Mesothelial cell of epicardium (in vitro differentiated cells): ENCODE results near the gene SNX12. TPM values are rescaled to one million over a fixed set of nuclear protein-coding genes. Genes with fewer than 3 reads are reported as not detected.

Source experiments
- DNase-seq, 2 experiments: peaks; one replicate each; pipeline ENCODE4 v3.0.0; 2021; ENCODE audit warnings: low spot score in 2 of 2; ENCODE audit not compliant: unreplicated experiment in 2 of 2
- H3K27ac Mint-ChIP-seq: 2 replicates; pipeline ENCODE4 v1.8.0; 2021; ENCODE audit warnings: mixed read lengths
- H3K27me3 Mint-ChIP-seq: 2 replicates; pipeline ENCODE4 v1.8.0; 2021; ENCODE audit warnings: low read depth, mixed read lengths
- H3K36me3 Mint-ChIP-seq: 2 replicates; pipeline ENCODE4 v1.8.0; 2021; ENCODE audit warnings: mixed read lengths
- H3K4me1 Mint-ChIP-seq: 2 replicates; pipeline ENCODE4 v1.8.0; 2021; ENCODE audit warnings: mixed read lengths
- H3K4me3 Mint-ChIP-seq: 2 replicates; pipeline ENCODE4 v1.8.0; 2021; ENCODE audit warnings: mild to moderate bottlenecking, moderate library complexity, mixed read lengths
- H3K9me3 Mint-ChIP-seq: 2 replicates; pipeline ENCODE4 v1.8.0; 2021; ENCODE audit warnings: mixed read lengths
- CTCF ChIP-seq: fragments of 200-600 bp; sonication (generic); IDR thresholded peaks from one replicate; pipeline ENCODE4 v1.5.0; 2021; ENCODE audit warnings: antibody characterized with exemption; ENCODE audit not compliant: unreplicated experiment
- total RNA-seq: library from RNA; stranded (reverse); gene quantifications from 3 replicates; pipeline ENCODE4 v1.2.1, GENCODE V29; 2021

Gene SNX12
- total RNA-seq, 1 donor from 2014 or later = 62.5 TPM

- no peak for TF ChIP-seq CTCF
- peaks cover 18% of the 10 kb centered on the region for H3K4me1 Mint-ChIP-seq
- DNase-seq = no peak
- H3K9me3 Mint-ChIP-seq = peaks cover 21% of the 10 kb centered on the region
- no peaks in the 10 kb centered on the region for H3K27me3 Mint-ChIP-seq
- peak overlapping the region; percentile 90 for H3K27ac Mint-ChIP-seq
- peaks cover 7% of the 10 kb centered on the region for H3K36me3 Mint-ChIP-seq
- peak overlapping the region; percentile 83 for H3K4me3 Mint-ChIP-seq
Measured at GRCh38 chrX:71067089-71067488, 1.0 kb downstream of the SNX12 start.

- peaks cover 13% of the 10 kb centered on the region for H3K9me3 Mint-ChIP-seq
Measured at GRCh38 chrX:71060127-71060526, 8.0 kb downstream of the SNX12 start.

GRCh38 chrX:71057848-71058530, 10.1 kb downstream of the SNX12 start:
- Mint-ChIP-seq H3K4me3 (no peak overlapping the region), H3K27me3 (no peaks in the 10 kb centered on the region), H3K27ac (no peak overlapping the region), H3K9me3 (peaks cover 5% of the 10 kb centered on the region), H3K36me3 (peaks cover 12% of the 10 kb centered on the region), H3K4me1 (no peaks in the 10 kb centered on the region)
- no peak for DNase-seq
- TF ChIP-seq CTCF = no peak

More at GRCh38 chrX:71060127-71060526, 8.0 kb downstream of the SNX12 start:
- Mint-ChIP-seq H3K27ac (no peak overlapping the region), H3K27me3 (no peaks in the 10 kb centered on the region), H3K4me1 (no peaks in the 10 kb centered on the region), H3K36me3 (peaks cover 12% of the 10 kb centered on the region), H3K4me3 (no peak overlapping the region)
- TF ChIP-seq CTCF = no peak
- DNase-seq = no peak

- Mint-ChIP-seq H3K27me3 (no peaks in the 10 kb centered on the region), H3K4me3 (no peak overlapping the region), H3K9me3 (no peaks in the 10 kb centered on the region), H3K36me3 (peaks cover 6% of the 10 kb centered on the region), H3K4me1 (no peaks in the 10 kb centered on the region), H3K27ac (no peak overlapping the region)
- no peak for DNase-seq
- no peak for TF ChIP-seq CTCF
Measured at GRCh38 chrX:71056867-71057266, 11.3 kb downstream of the SNX12 start.

GRCh38 chrX:71053217-71053621, 14.9 kb downstream of the SNX12 start:
- H3K9me3 Mint-ChIP-seq = peaks cover 6% of the 10 kb centered on the region
- H3K4me3 Mint-ChIP-seq = peak overlapping the region; percentile 26
- H3K27me3 Mint-ChIP-seq = no peaks in the 10 kb centered on the region
- peaks cover 3% of the 10 kb centered on the region for H3K36me3 Mint-ChIP-seq
- H3K27ac Mint-ChIP-seq = no peak overlapping the region
- no peaks in the 10 kb centered on the region for H3K4me1 Mint-ChIP-seq
- no peak for TF ChIP-seq CTCF
- peak in 1 of 2 experiments; percentile 43 for DNase-seq
